Fibroblast of lung (primary cell): Measurements from ENCODE around the gene CXCR2. TPM values are rescaled to one million over a fixed set of nuclear protein-coding genes. Genes with fewer than 3 reads are reported as not detected.

Source experiments
- DNase-seq, 2 donors: peaks; one replicate each; pipeline versions ENCODE4 v3.0.0 to v3.0.0-alpha.2; 2010; ENCODE audit warnings: low read depth in 2 of 2
- H2AFZ ChIP-seq: 2 replicates; pipeline ENCODE4 v1.5.1; 2012; ENCODE audit warnings: low read length, control low read depth, inconsistent platforms
- H3K27ac ChIP-seq: 2 replicates; pipeline ENCODE4 v1.5.1; 2011; ENCODE audit warnings: low read length, control low read depth; ENCODE audit not compliant: insufficient read depth
- H3K27me3 ChIP-seq: 2 replicates; pipeline ENCODE4 v1.5.1; 2011; ENCODE audit warnings: mild to moderate bottlenecking, low read length; ENCODE audit not compliant: control insufficient read depth, insufficient read depth
- H3K36me3 ChIP-seq: 2 replicates; pipeline ENCODE4 v1.5.1; 2011; ENCODE audit warnings: low read length; ENCODE audit not compliant: control insufficient read depth, insufficient read depth
- H3K4me1 ChIP-seq: 2 replicates; pipeline ENCODE4 v1.5.1; 2011; ENCODE audit warnings: low read length; ENCODE audit not compliant: control insufficient read depth, insufficient read depth; ENCODE audit errors: extremely low read depth
- H3K4me2 ChIP-seq: 2 replicates; pipeline ENCODE4 v1.5.1; 2011; ENCODE audit warnings: low read length, control low read depth; ENCODE audit not compliant: insufficient read depth; ENCODE audit errors: extremely low read depth
- H3K4me3 ChIP-seq, 4 experiments: fragments of 200-600 bp in 1 of 4; sonication (generic) in 1 of 4; replicated peaks in 1 of 4; 2 replicates each; pipeline ENCODE4 v1.5.1; 2011 to 2016; ENCODE audit warnings: low read length in 4 of 4, low read depth in 3 of 4, mild to moderate bottlenecking in 3 of 4, control low read depth in 2 of 4, inconsistent platforms in 1 of 4, mixed read lengths in 1 of 4; ENCODE audit not compliant: insufficient read depth in 1 of 4; ENCODE audit errors: control extremely low read depth in 1 of 4
- H3K79me2 ChIP-seq: 2 replicates; pipeline ENCODE4 v1.5.1; 2012; ENCODE audit warnings: mild to moderate bottlenecking, low read length, inconsistent platforms; ENCODE audit not compliant: control insufficient read depth, insufficient read depth
- H3K9ac ChIP-seq: 2 replicates; pipeline ENCODE4 v1.5.1; 2011; ENCODE audit warnings: mild to moderate bottlenecking, low read length, control low read depth; ENCODE audit not compliant: insufficient read depth
- H3K9me3 ChIP-seq: 2 replicates; pipeline ENCODE4 v1.5.1; 2012; ENCODE audit warnings: low read depth, low read length; ENCODE audit not compliant: control insufficient read depth, insufficient read depth
- H4K20me1 ChIP-seq: 2 replicates; pipeline ENCODE4 v1.5.1; 2011; ENCODE audit warnings: low read length; ENCODE audit not compliant: control insufficient read depth, insufficient read depth; ENCODE audit errors: extremely low read depth
- CTCF ChIP-seq, 2 donors: IDR thresholded peaks in 1 of 2; conservative IDR thresholded peaks in 1 of 2; 1 replicate in 1 of 2; 2 replicates in 1 of 2; pipeline ENCODE4 v1.5.1; 2011 to 2012; ENCODE audit warnings: low read length in 2 of 2, control low read depth in 1 of 2, inconsistent platforms in 1 of 2, low read depth in 1 of 2, mild to moderate bottlenecking in 1 of 2
- EZH2 ChIP-seq: IDR thresholded peaks from 2 replicates; pipeline ENCODE4 v1.5.1; 2012; ENCODE audit warnings: low read length, control low read depth, mild to moderate bottlenecking; ENCODE audit errors: missing control alignments
- polyA plus RNA-seq, 2 donors: library from polyadenylated mRNA; depleted of rRNA in 1 of 2; stranded (reverse) in 1 of 2; unstranded in 1 of 2; fragments of >200 nt; gene quantifications; 2 replicates each; pipeline ENCODE4 v1.2.1, GENCODE V29; 2011 to 2012; ENCODE audit warnings: missing spikeins in 1 of 2
- total RNA-seq: library from RNA; depleted of rRNA; stranded (reverse); fragments of >200 nt; gene quantifications from 2 replicates; pipeline ENCODE4 v1.2.1, GENCODE V29; 2014

The CXCR2 gene
- total and polyA plus RNA-seq, 2 donors (not counting 1 experiment from before 2014, with no cell fraction given) = not detected

- Histone ChIP-seq H3K4me2 (no peak overlapping the region), H3K79me2 (no peaks in the 10 kb centered on the region), H4K20me1 (no peaks in the 10 kb centered on the region), H3K9me3 (no peaks in the 10 kb centered on the region), H3K27me3 (peaks cover 13% of the 10 kb centered on the region), H3K4me1 (no peaks in the 10 kb centered on the region), H3K9ac (no peak overlapping the region), H2AFZ (no peak overlapping the region), H3K36me3 (no peaks in the 10 kb centered on the region), H3K4me3 (no peak overlapping the region), H3K27ac (no peak overlapping the region)
- DNase-seq = peak in 1 of 2 donors; percentile 25
- TF ChIP-seq CTCF (conservative IDR thresholded peaks at IDR 0.05 in 1 of 2, IDR thresholded peaks at IDR 0.05 in 1 of 2; ENCODE audit: low read depth in 1 of 2, low read length in 2 of 2) (no peak), EZH2 (no peak)
These were observed 1.8 kb upstream of the CXCR2 start for GRCh38 chr2:218123986-218124385.

- DNase-seq = peak in 1 of 2 donors; percentile 47
- no peaks in the 10 kb centered on the region for H3K36me3 ChIP-seq
- no peaks in the 10 kb centered on the region for H3K4me1 ChIP-seq
- H3K9ac ChIP-seq = no peak overlapping the region
- H3K79me2 ChIP-seq = no peaks in the 10 kb centered on the region
- no peak overlapping the region for H2AFZ ChIP-seq
- no peak for TF ChIP-seq CTCF (conservative IDR thresholded peaks at IDR 0.05 in 1 of 2, IDR thresholded peaks at IDR 0.05 in 1 of 2; ENCODE audit: low read depth in 1 of 2, low read length in 2 of 2)
- TF ChIP-seq EZH2 = no peak
- peaks cover 16% of the 10 kb centered on the region for H3K27me3 ChIP-seq
- no peak overlapping the region for H3K4me2 ChIP-seq
- no peak overlapping the region for H3K4me3 ChIP-seq
- H4K20me1 ChIP-seq = no peaks in the 10 kb centered on the region
- no peak overlapping the region for H3K27ac ChIP-seq
- H3K9me3 ChIP-seq = no peaks in the 10 kb centered on the region
These were observed 733 bp upstream of the CXCR2 start for GRCh38 chr2:218125095-218125494.

GRCh38 chr2:218127929-218128455 lies 2.2 kb downstream of the CXCR2 start:
- no peaks in the 10 kb centered on the region for H3K4me1 ChIP-seq
- no peak overlapping the region for H3K27ac ChIP-seq
- H3K9ac ChIP-seq = no peak overlapping the region
- no peak overlapping the region for H3K4me3 ChIP-seq
- H3K36me3 ChIP-seq = no peaks in the 10 kb centered on the region
- no peak for DNase-seq
- H3K27me3 ChIP-seq = peaks cover 19% of the 10 kb centered on the region
- no peaks in the 10 kb centered on the region for H4K20me1 ChIP-seq
- TF ChIP-seq EZH2 (no peak), CTCF (conservative IDR thresholded peaks at IDR 0.05 in 1 of 2, IDR thresholded peaks at IDR 0.05 in 1 of 2; ENCODE audit: low read depth in 1 of 2, low read length in 2 of 2) (no peak)
- H3K79me2 ChIP-seq = no peaks in the 10 kb centered on the region
- H3K4me2 ChIP-seq = no peak overlapping the region
- H3K9me3 ChIP-seq = no peaks in the 10 kb centered on the region
- no peak overlapping the region for H2AFZ ChIP-seq
